Activated CD4-positive, alpha-beta T cell treated with anti-CD3 and anti-CD28 coated beads, Interleukin-2, amount 50 U/mL, for 16 hours (primary cell): ENCODE results near the gene CRACR2A.

ENCODE experiments used
- DNase-seq: peaks from one replicate; pipeline ENCODE4 v3.0.0-alpha.2; 2020

The CRACR2A gene

DNA sequence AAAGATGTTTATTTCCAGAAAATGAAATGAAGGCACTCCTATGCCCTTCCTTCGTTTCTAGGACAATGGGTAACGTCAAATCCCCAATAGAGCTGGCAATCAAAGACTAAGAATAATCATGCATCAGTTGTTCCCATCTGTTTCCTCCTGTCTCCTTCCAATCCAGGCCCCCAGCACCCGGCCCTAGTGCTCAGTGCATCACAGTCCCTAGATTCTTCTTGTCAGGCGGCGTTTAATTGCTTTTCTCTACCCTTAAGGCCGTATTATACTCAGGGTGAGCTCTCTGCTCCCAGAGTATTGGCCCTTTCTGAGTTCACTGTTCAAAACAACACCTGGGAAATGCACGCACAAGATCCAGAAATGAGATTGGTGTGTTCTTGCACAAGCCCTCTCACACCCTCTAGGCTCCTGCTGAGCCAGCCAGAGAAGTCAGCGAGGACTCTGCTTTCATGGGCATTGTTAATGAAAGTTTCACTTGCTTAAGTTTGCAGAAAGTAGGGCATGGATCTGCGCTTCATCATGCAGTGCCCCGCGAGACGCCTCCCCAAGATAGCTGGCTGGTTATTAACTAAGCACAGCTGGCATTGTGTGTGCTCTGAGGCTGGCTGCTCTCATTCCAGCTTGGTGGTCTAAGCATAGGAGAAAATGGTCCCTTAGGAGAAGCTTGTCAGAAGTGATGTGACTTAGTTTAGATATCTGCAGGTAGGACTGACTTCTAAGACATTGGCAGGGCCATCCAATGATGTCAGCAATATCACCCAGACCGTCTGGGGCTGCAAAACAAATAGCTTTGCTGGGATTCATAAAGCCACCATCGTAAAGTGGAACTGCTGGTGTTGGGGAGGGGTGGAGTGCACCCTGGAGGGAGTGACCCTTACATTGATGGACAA lies 28.7 kb downstream of the CRACR2A start:
- DNase-seq = no peak

GRCh38 chr12:3722368-3722767 lies 30.5 kb downstream of the CRACR2A start:
- DNase-seq = no peak

- DNase-seq = no peak
These were observed 32.1 kb downstream of the CRACR2A start for GRCh38 chr12:3720772-3721171.

- DNase-seq = no peak
These were observed 34.8 kb downstream of the CRACR2A start for GRCh38 chr12:3718100-3718499.

GRCh38 chr12:3717283-3717898 lies 35.5 kb downstream of the CRACR2A start:
- DNase-seq = no peak

DNA sequence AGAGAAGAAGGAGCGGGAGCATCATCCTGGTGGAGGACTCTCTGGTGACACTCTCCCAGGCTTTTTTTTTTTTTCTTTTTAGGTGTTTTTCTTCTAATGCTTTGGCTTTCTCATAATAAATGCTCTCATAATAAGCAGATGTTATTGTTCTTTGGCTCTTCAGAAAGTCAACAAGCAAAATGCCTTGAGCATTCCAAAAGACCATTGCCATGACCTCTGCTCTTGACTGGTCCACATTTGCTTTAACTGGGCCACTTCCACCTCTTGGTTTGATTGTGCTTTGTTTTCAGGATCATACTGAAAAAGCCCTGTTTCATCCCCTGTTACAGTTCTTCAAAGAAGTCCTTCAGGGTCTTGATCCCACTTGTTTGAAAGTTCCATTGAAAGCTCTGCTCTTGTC lies 36.9 kb downstream of the CRACR2A start:
- DNase-seq = no peak

- no peak for DNase-seq
These were observed 39.0 kb downstream of the CRACR2A start for GRCh38 chr12:3713947-3714346.

GRCh38 chr12:3713483-3713882 lies 39.4 kb downstream of the CRACR2A start:
- no peak for DNase-seq

DNA sequence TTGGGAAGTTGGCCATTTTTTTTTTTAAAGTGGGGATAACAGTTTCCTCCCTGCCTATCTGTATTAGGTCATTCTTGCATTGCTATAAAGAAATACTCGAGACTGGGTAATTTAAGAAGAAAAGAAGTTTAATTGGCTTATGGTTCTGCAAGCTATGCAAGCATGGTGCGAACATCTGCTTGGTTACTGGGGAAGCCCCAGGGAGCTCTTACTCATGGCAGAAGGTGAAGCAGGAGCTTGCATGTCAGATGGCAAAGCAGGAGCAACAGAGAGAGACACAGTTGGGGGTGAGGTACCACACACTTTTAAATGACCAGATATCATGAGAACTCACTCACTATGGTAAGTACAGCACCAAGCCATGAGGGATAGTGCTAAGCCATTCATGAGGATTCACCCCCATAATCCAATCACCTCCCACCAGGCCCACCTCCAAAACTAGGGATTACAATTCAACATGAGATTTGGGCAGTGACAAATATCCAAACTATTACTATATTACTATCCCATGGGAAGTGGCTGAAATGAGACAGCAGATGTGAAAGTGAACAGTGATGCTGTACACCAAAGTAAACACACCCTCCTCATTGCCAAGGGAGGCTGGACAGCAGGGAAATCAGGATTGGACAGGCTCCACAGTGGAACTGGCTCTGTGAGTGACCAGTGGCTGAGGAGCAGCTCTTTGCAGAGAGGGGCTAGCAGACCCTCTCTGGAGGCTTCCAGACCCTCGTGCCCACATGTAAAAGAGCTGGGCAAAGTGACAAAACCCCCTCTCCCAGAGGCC lies 40.5 kb downstream of the CRACR2A start:
- DNase-seq = no peak

DNA sequence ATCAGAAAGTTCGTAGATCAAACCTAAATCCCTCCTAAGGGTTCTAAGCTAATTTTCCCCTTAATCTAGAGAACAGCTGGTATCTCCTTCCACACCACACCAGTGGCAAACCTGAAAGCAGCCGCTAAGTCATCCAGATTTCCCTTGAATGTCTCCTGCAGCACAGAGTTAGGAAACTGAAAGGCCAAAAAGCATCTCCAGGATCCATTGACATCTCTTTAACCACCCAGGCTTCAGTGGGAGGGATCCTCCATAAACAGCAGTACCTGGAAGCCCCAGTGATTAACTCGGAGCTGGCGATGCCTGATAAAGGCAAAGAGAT lies 47.6 kb downstream of the CRACR2A start:
- no peak for DNase-seq

DNA sequence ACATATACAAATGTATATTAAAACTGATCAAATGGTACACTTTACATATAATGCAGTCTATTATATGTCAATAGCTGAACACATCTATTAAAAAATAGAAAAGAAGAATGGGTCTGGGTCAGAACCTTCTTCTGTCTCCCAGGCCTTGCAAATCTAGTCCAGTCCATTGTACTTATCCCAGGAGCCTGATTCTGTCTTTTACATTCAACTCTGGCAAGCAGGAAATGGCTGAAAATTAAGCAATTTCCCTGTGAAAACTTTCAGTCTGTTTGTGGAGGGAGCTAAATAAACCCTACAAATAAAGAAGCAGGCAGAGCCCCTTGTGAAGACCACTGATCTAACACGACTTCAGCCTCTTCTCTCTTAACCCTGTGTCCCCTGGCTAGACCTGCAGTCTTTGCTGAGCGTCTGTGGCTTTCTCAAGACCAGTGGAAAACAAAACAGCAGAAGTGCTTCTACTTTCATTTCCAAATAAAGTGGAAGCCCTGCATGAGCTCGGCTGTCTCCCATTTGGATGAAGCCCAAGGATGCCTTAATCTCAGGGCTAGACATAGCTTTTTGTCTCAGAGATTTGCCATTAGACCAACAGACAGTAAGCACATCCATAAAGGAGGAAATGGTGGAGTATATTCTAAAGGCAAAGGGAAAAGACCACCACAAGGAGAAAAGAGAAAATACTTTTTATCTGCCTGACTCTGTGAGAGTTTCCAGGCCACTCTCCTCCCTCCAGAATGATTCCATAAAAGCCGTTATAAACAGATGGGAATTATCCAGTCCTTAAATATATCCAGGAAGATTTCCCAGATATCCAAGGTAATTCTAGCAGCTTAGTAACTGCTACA lies 48.2 kb downstream of the CRACR2A start:
- no peak for DNase-seq

GRCh38 chr12:3700861-3701260 lies 52.0 kb downstream of the CRACR2A start:
- no peak for DNase-seq

- DNase-seq = no peak
These were observed 54.5 kb downstream of the CRACR2A start for GRCh38 chr12:3698218-3698974.

- DNase-seq = no peak
These were observed 55.5 kb downstream of the CRACR2A start for GRCh38 chr12:3697311-3697870.

DNA sequence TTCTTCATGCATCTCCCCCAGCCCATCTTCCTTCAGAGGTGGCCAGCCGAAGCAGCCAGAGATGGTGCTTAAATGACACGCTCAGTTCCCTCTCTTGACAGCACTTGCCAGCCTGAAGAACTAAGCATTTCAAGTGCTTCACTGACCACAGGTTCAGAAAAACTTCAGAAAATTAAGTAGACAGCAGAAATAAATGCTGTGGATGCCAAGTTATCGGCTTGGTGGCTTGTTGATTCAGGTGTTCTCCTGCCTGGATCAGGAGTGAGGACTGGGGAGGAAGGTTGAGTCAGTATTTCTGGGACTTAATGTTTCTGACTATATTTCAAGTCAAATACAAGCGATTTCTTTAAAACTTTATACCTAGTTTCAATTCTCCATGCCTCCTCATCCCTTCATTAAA lies 58.2 kb downstream of the CRACR2A start:
- no peak for DNase-seq

GRCh38 chr12:3692616-3693365 lies 60.1 kb downstream of the CRACR2A start:
- DNase-seq = no peak

DNA sequence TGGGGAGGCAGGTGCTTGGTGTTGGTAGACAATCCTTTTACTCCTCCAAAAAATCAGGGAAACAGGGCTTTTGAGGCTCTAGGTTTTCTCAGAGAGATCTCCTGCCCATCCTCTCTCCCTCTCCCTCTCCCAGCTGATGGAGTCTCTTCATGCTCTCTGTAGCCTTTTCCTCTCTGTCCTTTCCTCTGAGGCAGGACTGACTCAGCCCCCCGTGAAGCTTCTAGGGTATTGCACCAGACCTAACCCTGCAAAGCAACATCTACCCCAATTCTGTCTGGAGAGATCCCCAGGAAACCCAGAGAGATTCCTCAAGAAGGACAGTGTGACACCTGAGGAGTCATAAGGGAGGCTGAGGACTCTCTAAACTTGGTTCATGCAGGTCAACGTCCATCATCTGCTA lies 66.4 kb downstream of the CRACR2A start:
- DNase-seq = no peak

GRCh38 chr12:3685830-3686229 lies 67.1 kb downstream of the CRACR2A start:
- no peak for DNase-seq

- DNase-seq = no peak
These were observed 68.4 kb downstream of the CRACR2A start for GRCh38 chr12:3684449-3685051.

GRCh38 chr12:3683670-3684069 lies 69.2 kb downstream of the CRACR2A start:
- no peak for DNase-seq
